ENCODE data around the gene SBK2. TPM values are rescaled to one million over a fixed set of nuclear protein-coding genes. Genes with fewer than 3 reads are reported as not detected.

The SBK2 gene
- total RNA-seq, 3 donors from 2014 or later = not detected

DNA sequence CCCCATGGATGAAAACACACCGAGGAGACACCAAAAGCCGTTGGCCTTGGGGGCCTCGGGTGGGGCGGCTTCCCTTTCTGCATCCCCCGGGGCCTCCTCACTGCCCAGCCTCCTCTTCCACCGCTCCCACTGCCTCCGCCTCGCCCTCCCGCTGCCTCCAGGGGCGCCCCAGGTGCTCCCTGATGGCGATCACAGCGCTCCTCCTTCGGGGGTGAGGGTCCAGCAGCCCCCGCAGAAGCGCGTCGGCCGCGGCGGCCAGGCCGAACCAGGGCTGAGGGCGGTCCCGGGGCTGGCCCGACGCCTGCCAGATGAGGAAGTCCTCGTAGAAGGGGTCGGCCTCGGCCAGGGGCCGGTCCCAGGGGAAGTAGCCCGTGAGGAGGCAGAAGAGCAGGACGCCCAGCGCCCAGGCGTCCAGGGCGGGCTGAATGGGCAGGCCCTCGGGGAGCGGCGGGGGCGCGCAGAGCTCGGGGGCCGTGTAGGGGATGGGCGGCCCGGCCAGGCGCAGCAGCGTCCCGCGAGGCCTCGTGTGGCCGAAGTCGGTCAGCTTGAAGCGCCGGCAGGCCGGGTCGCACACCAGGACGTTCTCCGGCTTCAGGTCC is 7.2 kb downstream of the SBK2 start:
- DNase-seq (no peak), ATAC-seq (no peak)
- Histone ChIP-seq H3K4me1 (ENCODE audit: low read depth) (no peaks in the 10 kb centered on the region), H3K9me3 (no peaks in the 10 kb centered on the region), H3K36me3 (ENCODE audit: low read depth) (no peaks in the 10 kb centered on the region), H3K4me3 (no peak overlapping the region)
- intact Hi-C loops (cut with DNase I, micrococcal nuclease) = no loop called here
- TF ChIP-seq, protein P1, sequence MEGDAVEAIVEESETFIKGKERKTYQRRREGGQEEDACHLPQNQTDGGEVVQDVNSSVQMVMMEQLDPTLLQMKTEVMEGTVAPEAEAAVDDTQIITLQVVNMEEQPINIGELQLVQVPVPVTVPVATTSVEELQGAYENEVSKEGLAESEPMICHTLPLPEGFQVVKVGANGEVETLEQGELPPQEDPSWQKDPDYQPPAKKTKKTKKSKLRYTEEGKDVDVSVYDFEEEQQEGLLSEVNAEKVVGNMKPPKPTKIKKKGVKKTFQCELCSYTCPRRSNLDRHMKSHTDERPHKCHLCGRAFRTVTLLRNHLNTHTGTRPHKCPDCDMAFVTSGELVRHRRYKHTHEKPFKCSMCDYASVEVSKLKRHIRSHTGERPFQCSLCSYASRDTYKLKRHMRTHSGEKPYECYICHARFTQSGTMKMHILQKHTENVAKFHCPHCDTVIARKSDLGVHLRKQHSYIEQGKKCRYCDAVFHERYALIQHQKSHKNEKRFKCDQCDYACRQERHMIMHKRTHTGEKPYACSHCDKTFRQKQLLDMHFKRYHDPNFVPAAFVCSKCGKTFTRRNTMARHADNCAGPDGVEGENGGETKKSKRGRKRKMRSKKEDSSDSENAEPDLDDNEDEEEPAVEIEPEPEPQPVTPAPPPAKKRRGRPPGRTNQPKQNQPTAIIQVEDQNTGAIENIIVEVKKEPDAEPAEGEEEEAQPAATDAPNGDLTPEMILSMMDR (IDR thresholded peaks at IDR 0.05) = no peak

DNA sequence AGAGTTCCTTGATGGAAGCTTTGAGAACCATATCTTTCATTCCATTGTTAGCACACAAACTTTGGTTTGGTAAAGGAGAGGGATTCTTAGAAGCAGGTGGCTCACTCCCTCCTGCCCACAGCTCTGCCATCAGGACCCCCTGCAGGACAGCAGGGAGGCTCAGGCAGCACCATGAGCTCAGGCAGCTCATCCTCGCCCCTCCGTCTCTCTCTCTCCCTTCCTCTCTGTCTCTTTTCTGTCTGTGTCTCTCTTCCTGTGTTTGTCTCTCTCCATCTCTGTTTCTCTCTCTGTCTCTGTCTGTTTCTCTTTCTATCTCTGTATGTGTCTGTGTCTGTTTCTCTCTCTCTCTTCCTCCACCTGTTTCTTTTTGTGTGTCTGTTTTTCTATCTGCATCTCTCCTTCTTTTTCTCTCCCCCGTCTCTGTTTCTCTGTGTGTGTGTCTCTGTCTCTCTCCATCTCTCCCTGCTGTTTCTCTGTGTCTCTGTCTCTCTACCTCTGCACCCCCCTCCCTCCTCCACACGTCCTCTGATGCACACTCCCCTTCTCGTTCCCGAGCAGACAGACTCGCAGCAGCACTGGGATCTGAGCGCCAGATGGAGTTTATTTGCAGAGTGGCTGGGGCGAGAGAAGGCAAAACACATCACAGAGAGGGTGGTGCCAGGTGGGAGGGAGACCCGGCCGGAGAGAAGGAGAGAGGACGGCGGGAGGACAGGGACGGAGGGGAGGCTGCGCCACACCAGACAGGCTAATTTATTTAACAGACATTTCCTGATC is 8.7 kb downstream of the SBK2 start:
- ATAC-seq = no peak

DNA sequence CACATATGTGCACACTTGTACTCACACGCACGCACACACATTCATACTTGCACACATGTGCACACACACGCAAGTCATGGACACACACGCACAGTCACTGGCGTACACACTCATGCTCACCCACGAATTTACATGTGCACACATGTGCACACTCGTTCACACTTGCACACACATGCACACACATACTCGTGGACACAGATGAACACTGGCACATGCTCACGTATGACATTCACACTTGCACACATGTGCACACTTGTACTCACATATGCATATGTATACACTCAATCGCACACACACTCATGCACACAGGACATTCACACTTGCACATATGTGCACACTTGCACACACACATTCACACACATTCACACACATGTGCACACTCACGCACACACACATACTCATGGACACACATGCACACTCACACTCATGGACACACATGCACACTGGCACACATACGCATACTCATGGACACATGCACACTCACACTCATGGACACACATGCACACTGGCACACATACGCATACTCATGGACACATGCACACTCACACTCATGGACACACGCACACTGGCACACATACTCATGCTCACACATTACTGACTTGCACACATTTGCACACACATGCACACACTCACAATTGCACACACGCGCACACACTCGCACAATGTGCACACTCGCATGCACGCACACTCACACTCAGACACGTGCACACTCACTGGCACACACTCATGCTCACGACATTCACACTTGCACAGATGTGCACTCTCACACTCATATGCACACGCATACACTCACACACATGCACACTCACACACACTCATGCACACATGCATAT is 9.5 kb downstream of the SBK2 start:
- intact Hi-C loops (cut with DNase I, micrococcal nuclease) = no loop called here
- Histone ChIP-seq H3K36me3 (ENCODE audit: low read depth) (no peaks in the 10 kb centered on the region), H3K9me3 (no peaks in the 10 kb centered on the region), H3K4me1 (ENCODE audit: low read depth) (no peaks in the 10 kb centered on the region), H3K4me3 (no peak overlapping the region)
- TF ChIP-seq, protein P1 (IDR thresholded peaks at IDR 0.05) = no peak
- ATAC-seq (no peak), DNase-seq (no peak)

More for the DNA sequence above, 8.7 kb downstream of the SBK2 start:
- H3K4me1 ChIP-seq (ENCODE audit: low read depth) = no peaks in the 10 kb centered on the region
- DNase-seq = no peak
- no peaks in the 10 kb centered on the region for H3K9me3 ChIP-seq
- intact Hi-C loops (cut with DNase I, micrococcal nuclease) = no loop called here
- TF ChIP-seq, protein P1 (IDR thresholded peaks at IDR 0.05) = no peak
- no peak overlapping the region for H3K4me3 ChIP-seq
- H3K36me3 ChIP-seq (ENCODE audit: low read depth) = no peaks in the 10 kb centered on the region

DNA sequence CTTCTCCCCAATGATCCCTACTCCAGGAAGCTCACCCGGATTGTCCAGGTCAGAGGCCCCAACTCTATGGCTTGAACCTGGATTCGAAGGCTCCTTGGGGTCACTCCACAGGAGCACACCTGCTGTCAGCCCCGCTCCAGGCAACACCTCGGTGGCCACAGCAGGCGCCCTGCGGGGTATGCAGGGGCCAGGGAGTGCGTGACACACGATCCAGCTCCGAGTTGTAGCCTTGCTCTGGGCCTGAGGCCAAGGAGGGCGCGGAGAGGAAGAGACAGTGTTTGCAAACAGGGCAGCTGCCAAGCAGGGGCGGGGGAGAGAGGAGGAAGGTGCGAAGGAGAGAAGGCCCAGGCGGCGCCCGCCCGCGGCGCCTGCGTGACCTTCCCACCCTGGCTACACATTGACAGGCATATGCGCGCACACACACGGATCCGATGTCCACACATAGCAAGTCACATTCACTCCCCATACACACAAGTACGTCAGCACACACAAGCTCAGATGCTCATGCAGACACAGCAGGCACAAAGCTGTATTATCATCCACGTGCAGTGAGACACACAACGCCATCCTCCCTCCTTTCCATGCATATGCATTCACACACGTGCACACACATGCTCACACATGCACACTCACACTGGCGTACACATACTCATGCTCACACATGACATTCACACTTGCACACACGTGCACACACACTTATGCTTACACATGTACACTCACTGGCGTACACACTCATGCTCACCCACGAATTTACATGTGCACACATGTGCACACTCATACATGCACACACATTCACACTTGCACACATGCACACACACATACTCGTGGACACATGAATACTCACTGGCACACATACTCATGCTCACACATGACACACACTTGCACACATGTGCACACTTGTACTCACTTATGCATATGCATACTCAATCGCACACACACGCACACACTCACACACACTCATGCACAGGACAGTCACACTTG is 10.4 kb downstream of the SBK2 start:
- H3K36me3 ChIP-seq (ENCODE audit: low read depth) = no peaks in the 10 kb centered on the region
- DNase-seq (peak; percentile 82 to 88 (median 87)), ATAC-seq (peak; percentile 94)
- intact Hi-C loops (cut with DNase I, micrococcal nuclease) = no loop called here
- no peaks in the 10 kb centered on the region for H3K4me1 ChIP-seq (ENCODE audit: low read depth)
- no peaks in the 10 kb centered on the region for H3K9me3 ChIP-seq
- H3K4me3 ChIP-seq = no peak overlapping the region
- TF ChIP-seq, protein P1 (IDR thresholded peaks at IDR 0.05) = no peak
